ENCODE measurements around the gene APOBEC4.

DNA sequence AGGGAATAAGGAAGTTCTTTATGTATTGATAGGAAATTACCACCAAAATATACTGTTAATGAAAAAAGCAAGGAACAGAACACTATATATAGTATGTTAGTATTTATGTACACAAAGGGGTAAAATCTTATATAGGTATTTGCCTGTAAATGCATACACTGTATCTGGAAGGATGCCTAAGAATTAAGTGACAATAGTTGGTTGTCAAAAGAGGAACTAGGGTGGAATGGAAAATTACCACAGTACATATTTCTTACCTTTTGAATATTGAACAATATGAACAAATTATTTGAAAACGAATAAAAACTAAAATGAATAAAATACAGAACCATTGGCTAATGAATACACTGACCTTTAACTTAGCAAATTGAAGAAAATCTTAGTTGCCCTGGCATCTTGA, 31.1 kb downstream of the APOBEC4 start:
- TF ChIP-seq, protein P1, sequence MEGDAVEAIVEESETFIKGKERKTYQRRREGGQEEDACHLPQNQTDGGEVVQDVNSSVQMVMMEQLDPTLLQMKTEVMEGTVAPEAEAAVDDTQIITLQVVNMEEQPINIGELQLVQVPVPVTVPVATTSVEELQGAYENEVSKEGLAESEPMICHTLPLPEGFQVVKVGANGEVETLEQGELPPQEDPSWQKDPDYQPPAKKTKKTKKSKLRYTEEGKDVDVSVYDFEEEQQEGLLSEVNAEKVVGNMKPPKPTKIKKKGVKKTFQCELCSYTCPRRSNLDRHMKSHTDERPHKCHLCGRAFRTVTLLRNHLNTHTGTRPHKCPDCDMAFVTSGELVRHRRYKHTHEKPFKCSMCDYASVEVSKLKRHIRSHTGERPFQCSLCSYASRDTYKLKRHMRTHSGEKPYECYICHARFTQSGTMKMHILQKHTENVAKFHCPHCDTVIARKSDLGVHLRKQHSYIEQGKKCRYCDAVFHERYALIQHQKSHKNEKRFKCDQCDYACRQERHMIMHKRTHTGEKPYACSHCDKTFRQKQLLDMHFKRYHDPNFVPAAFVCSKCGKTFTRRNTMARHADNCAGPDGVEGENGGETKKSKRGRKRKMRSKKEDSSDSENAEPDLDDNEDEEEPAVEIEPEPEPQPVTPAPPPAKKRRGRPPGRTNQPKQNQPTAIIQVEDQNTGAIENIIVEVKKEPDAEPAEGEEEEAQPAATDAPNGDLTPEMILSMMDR (IDR thresholded peaks at IDR 0.05; ENCODE audit: poor library complexity) = no peak
- TF ChIP-seq EZH2 (IDR thresholded peaks at IDR 0.05; ENCODE audit: borderline replicate concordance) = no peak

Data from hepatocyte (in vitro differentiated cells).